ENCODE data around the gene TTC28.

TTC28 gene

GRCh38 chr22:28440592-28441390 lies 238.8 kb downstream of the TTC28 start:
- no peak for DNase-seq (ENCODE audit: low spot score)

- no peak for DNase-seq (ENCODE audit: low spot score)
Observed at GRCh38 chr22:28438183-28438768, 241.4 kb downstream of the TTC28 start.

GRCh38 chr22:28435982-28436381 lies 243.7 kb downstream of the TTC28 start:
- no peak for DNase-seq (ENCODE audit: low spot score)

GRCh38 chr22:28435140-28435768 lies 244.4 kb downstream of the TTC28 start:
- DNase-seq (ENCODE audit: low spot score) = no peak

- DNase-seq (ENCODE audit: low spot score) = no peak
Observed at GRCh38 chr22:28430466-28431025, 249.1 kb downstream of the TTC28 start.

- no peak for DNase-seq (ENCODE audit: low spot score)
Observed at GRCh38 chr22:28429711-28430110, 249.9 kb downstream of the TTC28 start.

- no peak for DNase-seq (ENCODE audit: low spot score)
Observed at GRCh38 chr22:28428271-28428670, 251.4 kb downstream of the TTC28 start.

- no peak for DNase-seq (ENCODE audit: low spot score)
Observed at GRCh38 chr22:28426346-28427132, 253.1 kb downstream of the TTC28 start.

- DNase-seq (ENCODE audit: low spot score) = no peak
Observed at GRCh38 chr22:28425211-28425610, 254.4 kb downstream of the TTC28 start.

- DNase-seq (ENCODE audit: low spot score) = no peak
Observed at GRCh38 chr22:28424427-28425080, 255.1 kb downstream of the TTC28 start.

- DNase-seq (ENCODE audit: low spot score) = no peak
Observed at GRCh38 chr22:28419919-28420318, 259.7 kb downstream of the TTC28 start.

GRCh38 chr22:28418008-28418407 lies 261.6 kb downstream of the TTC28 start:
- no peak for DNase-seq (ENCODE audit: low spot score)

- DNase-seq (ENCODE audit: low spot score) = no peak
Observed at GRCh38 chr22:28417431-28417830, 262.2 kb downstream of the TTC28 start.

- no peak for DNase-seq (ENCODE audit: low spot score)
Observed at GRCh38 chr22:28414913-28415312, 264.7 kb downstream of the TTC28 start.

GRCh38 chr22:28413612-28414399 lies 265.8 kb downstream of the TTC28 start:
- DNase-seq (ENCODE audit: low spot score) = no peak

- no peak for DNase-seq (ENCODE audit: low spot score)
Observed at GRCh38 chr22:28412109-28412508, 267.5 kb downstream of the TTC28 start.

GRCh38 chr22:28411125-28411524 lies 268.5 kb downstream of the TTC28 start:
- no peak for DNase-seq (ENCODE audit: low spot score)

- no peak for DNase-seq (ENCODE audit: low spot score)
Observed at GRCh38 chr22:28410050-28410816, 269.4 kb downstream of the TTC28 start.

GRCh38 chr22:28408709-28409108 lies 270.9 kb downstream of the TTC28 start:
- DNase-seq (ENCODE audit: low spot score) = no peak

GRCh38 chr22:28407645-28408044 lies 272.0 kb downstream of the TTC28 start:
- DNase-seq (ENCODE audit: low spot score) = no peak
